Measurements from ENCODE around the gene ABCB11.

DNA sequence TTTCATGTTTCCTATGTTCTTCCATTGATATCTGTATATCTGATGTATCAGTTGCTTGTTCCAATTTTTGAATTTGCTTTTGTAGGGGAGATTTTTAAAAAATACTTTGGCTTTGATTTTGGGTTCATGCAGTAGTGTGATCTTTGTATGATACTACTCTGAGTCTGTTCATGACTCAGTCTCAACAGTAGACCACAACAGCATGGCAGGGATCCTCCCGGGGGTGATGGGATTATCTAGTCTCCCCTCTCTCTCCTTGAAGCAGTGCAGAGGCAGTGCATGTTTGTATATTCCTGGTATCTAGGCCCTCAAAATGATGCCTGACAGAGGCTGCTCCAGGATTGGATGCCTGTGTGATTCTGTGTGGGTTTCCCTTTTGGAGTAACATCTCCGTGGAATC lies 74.7 kb downstream of the ABCB11 start:
- TF ChIP-seq, protein P1, sequence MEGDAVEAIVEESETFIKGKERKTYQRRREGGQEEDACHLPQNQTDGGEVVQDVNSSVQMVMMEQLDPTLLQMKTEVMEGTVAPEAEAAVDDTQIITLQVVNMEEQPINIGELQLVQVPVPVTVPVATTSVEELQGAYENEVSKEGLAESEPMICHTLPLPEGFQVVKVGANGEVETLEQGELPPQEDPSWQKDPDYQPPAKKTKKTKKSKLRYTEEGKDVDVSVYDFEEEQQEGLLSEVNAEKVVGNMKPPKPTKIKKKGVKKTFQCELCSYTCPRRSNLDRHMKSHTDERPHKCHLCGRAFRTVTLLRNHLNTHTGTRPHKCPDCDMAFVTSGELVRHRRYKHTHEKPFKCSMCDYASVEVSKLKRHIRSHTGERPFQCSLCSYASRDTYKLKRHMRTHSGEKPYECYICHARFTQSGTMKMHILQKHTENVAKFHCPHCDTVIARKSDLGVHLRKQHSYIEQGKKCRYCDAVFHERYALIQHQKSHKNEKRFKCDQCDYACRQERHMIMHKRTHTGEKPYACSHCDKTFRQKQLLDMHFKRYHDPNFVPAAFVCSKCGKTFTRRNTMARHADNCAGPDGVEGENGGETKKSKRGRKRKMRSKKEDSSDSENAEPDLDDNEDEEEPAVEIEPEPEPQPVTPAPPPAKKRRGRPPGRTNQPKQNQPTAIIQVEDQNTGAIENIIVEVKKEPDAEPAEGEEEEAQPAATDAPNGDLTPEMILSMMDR (IDR thresholded peaks at IDR 0.05) = no peak
- TF ChIP-seq POLR2A (IDR thresholded peaks at IDR 0.05; ENCODE audit: low read depth) = no peak
- TF ChIP-seq POLR2AphosphoS5 (IDR thresholded peaks at IDR 0.05) = no peak
